DND-41 (cell line): ENCODE results near the gene ADRA2B.

Experiments used
- ATAC-seq: fragments of 200-7000 bp; cut with Tn5 transposase; 3 replicates; pipeline ENCODE4 v1.9.1; 2021; ENCODE audit warnings: low read depth; ENCODE audit not compliant: insufficient read depth
- DNase-seq: peaks from one replicate; pipeline ENCODE4 v3.0.0-alpha.2; 2020
- H2AFZ ChIP-seq: 2 replicates; pipeline ENCODE4 v1.6.0; 2012; ENCODE audit warnings: low read depth, low read length
- H3K27ac ChIP-seq: 2 replicates; pipeline ENCODE4 v1.5.1; 2012; ENCODE audit warnings: low read length, inconsistent platforms
- H3K27me3 ChIP-seq: fragments of 200-600 bp; sonication (generic); 2 replicates; pipeline ENCODE4 v1.6.0; 2012; ENCODE audit warnings: low read length, mild to moderate bottlenecking, inconsistent platforms; ENCODE audit not compliant: insufficient read depth, poor library complexity
- H3K36me3 ChIP-seq: 2 replicates; pipeline ENCODE4 v1.5.1; 2012; ENCODE audit warnings: low read length, inconsistent platforms; ENCODE audit not compliant: insufficient read depth
- H3K4me1 ChIP-seq: 2 replicates; pipeline ENCODE4 v1.5.1; 2012; ENCODE audit warnings: mild to moderate bottlenecking, low read length; ENCODE audit not compliant: insufficient read depth
- H3K4me2 ChIP-seq: 2 replicates; pipeline ENCODE4 v1.6.0; 2012; ENCODE audit warnings: mild to moderate bottlenecking, moderate library complexity, low read length, inconsistent platforms; ENCODE audit not compliant: insufficient read depth
- H3K4me3 ChIP-seq, 2 experiments: fragments of 200-600 bp in 1 of 2; shearing (Covaris generic) in 1 of 2; 2 replicates each; pipeline ENCODE4 v1.5.1; 2012 to 2016; ENCODE audit warnings: inconsistent platforms in 2 of 2, low read length in 2 of 2, mild to moderate bottlenecking in 2 of 2, low read depth in 1 of 2, moderate library complexity in 1 of 2
- H3K79me2 ChIP-seq: 2 replicates; pipeline ENCODE4 v1.6.0; 2012; ENCODE audit warnings: low read length, inconsistent platforms; ENCODE audit not compliant: insufficient read depth
- H3K9ac ChIP-seq: 2 replicates; pipeline ENCODE4 v1.6.0; 2012; ENCODE audit warnings: low read depth, mild to moderate bottlenecking, inconsistent platforms, low read length, moderate library complexity
- H3K9me3 ChIP-seq: 2 replicates; pipeline ENCODE4 v1.5.1; 2012; ENCODE audit warnings: low read length, moderate library complexity, mild to moderate bottlenecking, inconsistent platforms; ENCODE audit not compliant: insufficient read depth, severe bottlenecking
- H4K20me1 ChIP-seq: 2 replicates; pipeline ENCODE4 v1.6.0; 2012; ENCODE audit warnings: low read length; ENCODE audit not compliant: insufficient read depth
- CTCF ChIP-seq: IDR thresholded peaks from 2 replicates; pipeline ENCODE4 v1.5.1; 2012; ENCODE audit warnings: borderline replicate concordance, low read length, moderate library complexity, mild to moderate bottlenecking; ENCODE audit not compliant: poor library complexity, severe bottlenecking; ENCODE audit errors: extremely low read depth
- EZH2 ChIP-seq: IDR thresholded peaks from 3 replicates; pipeline ENCODE4 v1.6.1; 2012; ENCODE audit warnings: borderline replicate concordance, low read depth, mild to moderate bottlenecking, moderate library complexity, low read length, inconsistent platforms; ENCODE audit not compliant: severe bottlenecking

Gene ADRA2B

GRCh38 chr2:96131152-96131812, 14.9 kb upstream of the ADRA2B start:
- H3K27me3 ChIP-seq: peaks cover 3% of the 10 kb centered on the region
- no peak for ATAC-seq
- TF ChIP-seq EZH2: no peak
- TF ChIP-seq CTCF: no peak
- DNase-seq: no peak
- H3K36me3 ChIP-seq: no peaks in the 10 kb centered on the region
- no peak overlapping the region for H3K4me2 ChIP-seq
- no peak overlapping the region for H3K27ac ChIP-seq
- no peaks in the 10 kb centered on the region for H3K4me1 ChIP-seq
- H4K20me1 ChIP-seq: 0 out of 2 replicates have a peak, but pooled peaks cover 5% of the 10 kb centered on the region
- no peak overlapping the region for H2AFZ ChIP-seq
- no peaks in the 10 kb centered on the region for H3K79me2 ChIP-seq
- no peak overlapping the region for H3K9ac ChIP-seq
- H3K4me3 ChIP-seq: no peak overlapping the region
- H3K9me3 ChIP-seq: no peaks in the 10 kb centered on the region

- 0 out of 2 replicates have a peak, but pooled peaks cover 5% of the 10 kb centered on the region for H4K20me1 ChIP-seq
- DNase-seq (no peak), ATAC-seq (no peak; the same call in 2 of the 3 replicates)
- H3K4me3 ChIP-seq: no peak overlapping the region
- no peaks in the 10 kb centered on the region for H3K79me2 ChIP-seq
- no peaks in the 10 kb centered on the region for H3K4me1 ChIP-seq
- no peaks in the 10 kb centered on the region for H3K36me3 ChIP-seq
- no peak overlapping the region for H3K4me2 ChIP-seq
- H3K27me3 ChIP-seq: peaks cover 3% of the 10 kb centered on the region
- no peaks in the 10 kb centered on the region for H3K9me3 ChIP-seq
- no peak overlapping the region for H3K9ac ChIP-seq
- TF ChIP-seq CTCF (no peak), EZH2 (no peak)
- no peak overlapping the region for H3K27ac ChIP-seq
- no peak overlapping the region for H2AFZ ChIP-seq
Measured at GRCh38 chr2:96130483-96130882, 14.1 kb upstream of the ADRA2B start.

- Histone ChIP-seq H3K4me1 (no peaks in the 10 kb centered on the region), H3K27ac (no peak overlapping the region), H3K79me2 (no peaks in the 10 kb centered on the region), H3K4me3 (no peak overlapping the region), H4K20me1 (0 out of 2 replicates have a peak, but pooled peaks cover 5% of the 10 kb centered on the region), H3K9me3 (no peaks in the 10 kb centered on the region), H3K9ac (no peak overlapping the region), H3K4me2 (no peak overlapping the region), H3K27me3 (peaks cover 3% of the 10 kb centered on the region), H3K36me3 (no peaks in the 10 kb centered on the region), H2AFZ (no peak overlapping the region)
- DNase-seq (no peak), ATAC-seq (no peak)
- no peak for TF ChIP-seq CTCF
- TF ChIP-seq EZH2: no peak
Measured at GRCh38 chr2:96129528-96130120, 13.3 kb upstream of the ADRA2B start.
